GM18520 (cell line): Measurements from ENCODE around the gene LRP2BP.
"Not testable (repeated sequence)": the region's sequence is repeated elsewhere in the genome, so short reads cannot be mapped to it uniquely, and the experiment has no call there.

Source experiments
- ATAC-seq: cut with Tn5 transposase; IDR thresholded peaks from one replicate; pipeline ENCODE4 v1.9.1; 2021; ENCODE audit not compliant: unreplicated experiment

The LRP2BP gene

GRCh38 chr4:185362570-185362969 is 33.2 kb downstream of the LRP2BP start:
- not testable (repeated sequence) for ATAC-seq

DNA sequence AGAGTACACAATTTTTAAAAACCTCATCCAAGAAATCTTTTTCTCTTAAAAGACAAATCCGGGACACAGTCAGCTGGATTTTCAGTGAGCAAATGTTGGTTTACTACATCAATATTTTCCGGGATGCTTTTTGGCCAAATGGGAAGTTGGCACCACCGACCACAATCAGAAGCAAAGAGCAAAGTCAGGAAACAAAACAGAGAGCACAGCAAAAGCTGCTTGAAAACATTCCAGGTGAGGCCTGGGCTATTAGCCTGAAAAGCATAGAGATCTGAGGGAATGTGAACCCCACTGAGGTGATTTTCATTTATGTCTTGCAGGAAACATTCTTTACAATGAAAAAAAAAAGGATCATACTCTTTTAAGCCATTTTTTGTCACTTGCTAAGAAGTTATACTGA is 33.9 kb downstream of the LRP2BP start:
- ATAC-seq, result no peak

- no peak for ATAC-seq
Measured at GRCh38 chr4:185359767-185360446, 35.8 kb downstream of the LRP2BP start.

DNA sequence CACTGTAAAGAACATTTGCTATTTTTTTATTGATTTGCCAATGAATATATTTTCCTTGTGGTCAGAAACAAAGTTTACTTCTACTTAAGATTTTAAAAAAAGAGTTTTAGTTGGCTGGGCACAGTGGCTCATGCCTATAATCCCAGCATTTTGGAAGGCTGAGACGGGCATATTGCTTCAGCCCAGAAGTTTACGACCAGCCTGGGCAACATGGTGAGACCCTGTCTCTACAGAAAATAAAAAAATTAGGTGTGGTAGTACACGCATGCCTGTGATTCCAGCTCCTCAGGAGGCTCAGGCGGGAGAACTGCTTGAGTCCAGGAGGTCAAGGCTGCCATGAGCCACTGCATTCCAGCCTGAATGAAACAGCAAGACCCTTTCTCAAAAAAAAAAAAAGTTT is 36.8 kb downstream of the LRP2BP start:
- ATAC-seq, result no peak

GRCh38 chr4:185358514-185358913 is 37.2 kb downstream of the LRP2BP start:
- no peak for ATAC-seq

DNA sequence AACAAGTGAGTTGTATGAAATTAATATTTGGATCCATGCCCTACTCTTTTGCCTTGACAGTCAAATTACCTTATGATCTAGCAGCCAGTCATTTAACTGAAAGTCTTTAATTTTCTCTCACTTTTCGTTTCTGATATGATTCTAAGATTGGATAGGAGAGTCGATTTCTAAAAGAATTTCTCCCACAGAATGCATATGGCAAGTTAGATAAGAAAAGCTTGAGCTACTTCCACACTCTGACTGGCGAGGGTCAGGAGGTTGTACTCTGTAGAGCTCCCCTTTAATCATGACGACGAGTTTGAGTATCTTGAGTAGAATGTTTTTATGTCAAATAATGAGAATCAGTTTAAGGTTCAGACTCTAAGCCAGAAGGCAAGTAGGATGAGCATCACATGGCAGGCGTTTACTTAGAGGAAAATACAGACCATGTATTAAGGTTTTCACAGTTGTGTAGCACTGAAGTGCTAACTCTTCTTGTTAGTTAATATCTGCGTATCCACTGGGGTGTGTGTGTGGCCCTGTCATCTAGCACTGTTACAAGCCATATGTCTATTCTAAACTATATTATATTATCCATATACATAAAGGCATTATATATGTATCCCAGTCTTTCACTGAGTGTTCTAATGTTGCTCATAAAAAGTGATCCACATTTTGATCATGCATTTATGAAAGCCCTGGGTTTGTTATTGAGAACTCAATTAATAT is 37.8 kb downstream of the LRP2BP start:
- no peak for ATAC-seq

DNA sequence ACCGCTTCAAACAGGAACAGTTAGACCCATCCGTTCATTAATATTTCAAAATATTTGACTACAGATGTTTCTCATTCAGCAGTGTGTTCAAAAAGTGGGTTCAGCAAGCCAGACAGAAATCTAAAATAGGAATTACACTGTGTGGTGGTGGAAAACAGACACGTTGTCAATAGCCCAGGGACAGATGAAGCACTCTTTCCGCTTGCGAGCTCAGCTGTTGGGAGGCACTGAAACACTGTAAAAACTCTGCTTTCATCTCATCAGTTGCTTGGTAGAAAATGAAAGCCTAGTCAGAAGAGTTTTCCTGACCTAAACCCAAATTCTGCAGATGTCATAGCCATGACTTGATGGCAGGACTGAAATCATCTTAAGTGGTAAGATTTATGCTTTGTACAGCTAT is 38.5 kb downstream of the LRP2BP start:
- ATAC-seq, result no peak

- ATAC-seq, result no peak
Measured at GRCh38 chr4:185352741-185353140, 43.0 kb downstream of the LRP2BP start.

DNA sequence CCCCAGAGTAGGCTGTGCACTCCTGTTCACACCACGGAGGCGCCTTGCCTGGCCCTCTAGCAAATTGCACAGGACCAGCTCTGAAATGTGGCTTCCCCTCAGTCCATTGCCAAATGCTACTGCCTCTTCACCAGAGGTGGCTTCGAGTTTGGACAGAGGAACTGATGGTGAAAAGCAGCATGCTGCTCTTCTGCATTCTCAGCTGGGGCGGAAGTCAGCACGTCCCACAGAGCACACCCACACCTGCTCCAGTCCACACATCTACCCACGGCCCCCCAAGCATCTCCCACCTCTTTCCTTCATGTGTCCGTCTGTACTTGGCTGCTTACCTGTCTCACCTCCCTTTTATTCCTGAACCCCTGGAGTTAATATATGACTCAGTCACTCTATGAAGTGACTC is 43.5 kb downstream of the LRP2BP start:
- no peak for ATAC-seq

DNA sequence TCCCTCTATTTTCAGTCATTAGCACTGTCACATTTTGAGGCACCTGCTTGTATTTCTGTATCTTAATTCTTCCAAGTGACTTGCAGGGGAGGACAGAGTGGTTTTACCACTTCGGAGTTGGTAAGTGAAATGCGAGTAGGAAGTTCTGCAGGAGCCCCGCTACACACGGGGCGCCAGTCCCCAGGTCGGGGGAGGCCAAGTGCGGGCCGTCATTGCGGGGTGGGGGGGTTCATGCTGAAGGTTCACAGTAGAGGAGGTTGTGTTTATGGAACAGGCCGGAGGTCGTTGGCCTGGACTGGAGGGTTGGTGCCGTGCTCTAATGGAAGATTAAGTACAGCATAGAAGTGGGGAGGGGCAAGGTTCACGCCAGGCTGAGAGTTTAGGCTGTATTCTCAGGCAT is 44.0 kb downstream of the LRP2BP start:
- ATAC-seq, result no peak

DNA sequence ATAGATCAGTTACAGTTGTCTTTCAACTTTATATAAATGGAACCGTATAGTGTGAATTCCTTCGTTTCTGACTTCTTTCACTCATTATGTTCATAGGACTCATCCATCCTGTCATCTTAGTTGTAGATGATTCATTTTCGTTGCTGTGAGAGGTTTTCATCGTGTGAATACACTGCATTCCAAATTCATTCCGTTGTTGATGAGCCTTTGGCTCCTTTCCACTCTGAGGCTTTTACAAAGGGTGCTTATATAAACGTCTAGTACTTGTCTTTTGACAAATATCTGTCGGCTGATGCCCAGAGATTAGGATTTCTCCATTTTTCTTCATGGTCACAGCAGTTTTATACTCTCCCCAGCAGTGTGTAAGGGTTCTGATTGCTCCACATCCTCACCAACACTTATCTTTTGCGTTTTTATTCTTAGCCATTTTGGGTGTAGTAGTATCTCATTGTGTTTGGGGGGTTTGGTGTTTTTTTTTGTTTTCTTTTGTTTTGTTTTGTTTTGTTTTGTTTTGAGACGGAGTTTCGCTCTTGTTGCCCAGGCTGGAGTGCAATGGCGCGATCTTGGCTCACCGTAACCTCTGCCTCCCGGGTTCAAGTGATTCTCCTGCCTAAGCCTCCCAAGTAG is 48.6 kb downstream of the LRP2BP start:
- ATAC-seq, result no peak

DNA sequence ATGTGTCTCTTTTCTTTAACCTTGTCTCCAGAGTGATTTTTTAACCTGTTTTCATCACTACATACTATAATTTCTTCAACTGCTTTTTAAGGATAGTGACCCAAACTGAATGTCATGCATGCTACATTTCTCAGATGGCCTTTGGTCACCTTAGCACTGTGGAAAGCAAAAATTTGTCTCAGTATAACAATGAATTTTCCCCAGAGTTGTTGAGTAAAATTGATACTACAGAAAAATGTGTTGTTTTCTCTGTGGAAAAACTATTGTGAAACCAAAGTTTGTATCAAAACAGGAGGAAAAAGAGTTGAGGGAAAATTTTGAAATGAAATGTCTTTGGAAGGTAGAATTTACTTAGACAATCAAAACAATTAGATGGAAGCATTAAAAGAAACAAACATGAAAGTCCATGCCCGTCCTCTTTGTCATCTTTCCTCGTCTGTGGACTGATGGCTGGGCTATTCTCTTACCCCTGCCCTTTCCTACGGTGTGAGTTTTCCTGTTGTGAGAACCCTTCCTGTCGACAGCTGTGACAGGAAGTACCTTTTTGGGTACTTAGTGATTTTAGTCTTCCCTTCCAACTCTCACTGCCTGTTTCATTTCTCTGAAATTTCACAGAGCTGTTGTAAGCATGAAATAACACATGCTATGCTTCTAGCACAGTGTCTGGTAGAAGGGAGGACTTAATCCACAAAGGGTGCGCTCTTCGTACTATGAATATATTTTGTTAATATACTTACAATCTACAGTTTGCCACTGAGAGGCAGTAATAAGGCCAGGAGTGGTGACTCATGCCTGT is 50.8 kb downstream of the LRP2BP start:
- ATAC-seq, result peak; percentile 36

DNA sequence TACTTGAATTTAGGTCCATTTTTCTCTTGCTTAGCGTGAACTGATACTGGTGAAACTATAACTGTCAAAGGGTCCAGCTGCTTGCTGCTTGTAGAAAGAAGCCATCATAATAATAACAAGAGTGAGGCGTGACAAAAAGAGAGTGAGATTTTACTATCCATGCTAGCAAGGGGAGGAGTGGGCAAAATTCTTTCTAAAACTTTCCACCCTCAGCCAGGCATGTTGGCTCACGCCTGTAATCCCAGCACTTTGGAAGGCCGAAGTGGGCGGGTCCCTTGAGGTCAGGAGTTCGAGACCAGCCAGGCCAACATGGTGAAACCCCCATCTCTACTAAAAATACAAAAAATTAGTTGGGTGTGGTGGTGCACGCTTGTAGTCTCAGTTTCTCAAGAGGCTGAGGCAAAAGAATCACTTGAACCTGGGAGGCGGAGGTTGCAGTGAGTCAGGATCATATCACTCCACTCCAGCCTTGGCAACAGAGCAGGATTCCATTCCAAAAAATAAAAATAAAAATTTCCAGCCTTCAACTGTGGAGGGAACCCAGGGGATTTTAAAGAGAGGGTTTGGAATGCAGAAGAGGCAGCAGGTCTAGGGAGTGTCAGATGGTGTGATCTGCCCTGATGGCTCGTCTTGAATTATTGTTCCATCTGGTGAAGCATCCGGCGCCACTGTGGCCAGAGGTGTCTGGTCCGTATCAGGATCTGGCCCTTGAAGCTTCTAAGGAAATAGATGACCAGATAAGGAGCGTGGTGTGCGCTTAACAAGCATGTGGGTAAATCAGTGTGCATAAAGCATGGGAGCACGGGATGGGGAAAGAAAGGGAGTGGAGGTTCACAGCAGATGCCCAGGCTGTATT is 51.8 kb downstream of the LRP2BP start:
- peak; percentile 26 for ATAC-seq

DNA sequence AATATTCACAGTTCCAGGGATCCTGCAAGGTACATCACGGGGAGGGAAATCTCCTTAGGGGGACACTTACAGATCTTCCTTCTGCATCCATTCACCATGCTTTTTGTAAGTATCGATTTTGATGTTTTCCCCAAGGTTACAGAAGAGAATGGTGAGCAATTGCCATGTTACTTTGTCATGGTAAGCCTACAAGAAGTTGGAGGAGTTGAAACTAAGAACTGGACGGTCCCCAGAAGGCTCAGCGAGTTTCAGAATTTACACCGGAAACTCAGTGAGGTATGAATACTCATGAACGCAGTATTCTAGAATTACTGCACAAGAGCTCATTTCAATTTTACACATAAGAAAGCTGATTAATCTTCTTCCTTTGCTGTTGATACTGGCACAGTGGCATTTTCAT is 53.9 kb downstream of the LRP2BP start:
- peak; percentile 53 for ATAC-seq

DNA sequence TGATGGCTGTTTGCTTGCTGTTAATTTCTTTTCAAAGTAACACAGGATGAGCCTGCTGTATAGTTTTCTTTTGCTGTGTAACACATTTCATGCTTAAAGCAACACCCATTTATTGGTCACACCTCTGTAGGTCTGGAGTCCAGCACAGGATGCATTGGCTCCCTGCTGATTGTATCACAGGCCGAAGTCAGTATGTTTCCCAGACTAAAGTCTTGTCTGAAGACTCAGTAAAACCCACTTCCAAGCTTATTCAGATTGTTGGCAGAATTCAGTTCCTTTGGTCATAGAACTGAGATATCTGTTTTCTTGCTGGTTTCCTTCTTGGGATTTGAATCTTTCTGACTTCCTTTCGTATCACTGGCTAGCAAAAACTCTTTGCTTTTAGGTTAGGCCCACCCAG is 54.3 kb downstream of the LRP2BP start:
- ATAC-seq, result no peak

- ATAC-seq, result peak; percentile 25
Measured at GRCh38 chr4:185339941-185340340, 55.8 kb downstream of the LRP2BP start.

DNA sequence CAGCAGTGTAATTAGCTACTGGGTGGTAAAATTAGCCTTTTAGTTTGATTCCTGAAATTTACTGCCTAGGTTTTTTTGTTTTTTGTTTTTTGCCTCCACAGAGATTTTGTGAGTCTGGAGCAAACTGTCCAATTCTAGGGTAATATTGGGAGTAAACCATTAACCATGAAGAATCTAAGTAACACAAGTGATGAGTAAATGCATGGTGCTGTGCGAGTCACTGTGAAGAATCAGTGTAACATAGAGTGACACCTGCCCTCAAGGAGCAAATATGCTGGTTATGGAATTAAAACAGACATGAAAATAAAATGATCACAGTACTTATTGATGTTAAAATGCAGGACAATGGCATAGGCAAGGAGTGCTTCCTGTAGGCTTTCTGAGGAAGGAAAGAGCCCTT is 60.1 kb downstream of the LRP2BP start:
- no peak for ATAC-seq

DNA sequence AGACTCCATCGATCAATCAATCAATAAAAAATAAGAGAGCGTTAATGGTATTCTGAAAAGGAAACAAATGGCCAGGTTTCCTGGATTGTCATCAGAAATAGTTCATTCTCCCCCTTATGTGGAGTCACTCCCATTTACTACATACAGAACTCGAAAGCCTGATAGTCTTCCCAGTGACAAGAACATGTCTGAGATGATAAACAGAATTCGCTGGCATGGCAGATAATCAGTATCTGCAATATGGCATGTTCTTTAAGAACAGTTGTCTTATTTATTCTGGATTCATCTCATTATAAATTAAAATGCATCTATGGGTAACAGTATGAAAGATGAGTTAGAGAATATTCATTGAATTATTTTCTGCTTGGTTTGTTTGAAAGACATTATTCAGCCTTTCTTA is 61.4 kb downstream of the LRP2BP start:
- ATAC-seq, result no peak

- ATAC-seq, result peak; percentile 73
Measured at GRCh38 chr4:185332575-185333464, 62.9 kb downstream of the LRP2BP start.
